WTC11 (cell line): ENCODE results near the gene A2ML1.

Source experiments
- CTCF ChIP-seq: fragments of 200-600 bp; IDR thresholded peaks from 2 replicates; pipeline ENCODE4 v1.8.0; 2022; ENCODE audit warnings: antibody characterized with exemption
- E2F1 ChIP-seq: sonication (generic); formaldehyde crosslinking; IDR thresholded peaks from 2 replicates; pipeline ENCODE4 v1.8.0; 2022; ENCODE audit warnings: mild to moderate bottlenecking, missing genetic modification reagents
- E2F5 ChIP-seq: sonication (generic); formaldehyde crosslinking; IDR thresholded peaks from 2 replicates; pipeline ENCODE4 v1.8.1; 2022; ENCODE audit warnings: mild to moderate bottlenecking, moderate library complexity, missing genetic modification reagents
- JUN ChIP-seq: sonication (generic); formaldehyde crosslinking; IDR thresholded peaks from 2 replicates; pipeline ENCODE4 v1.8.0; 2023; ENCODE audit warnings: mild to moderate bottlenecking, missing genetic modification reagents
- MAX ChIP-seq: sonication (generic); formaldehyde crosslinking; IDR thresholded peaks from 2 replicates; pipeline ENCODE4 v1.8.0; 2022; ENCODE audit warnings: mild to moderate bottlenecking, missing genetic modification reagents
- PRDM15 ChIP-seq: sonication (generic); formaldehyde crosslinking; IDR thresholded peaks from 2 replicates; pipeline ENCODE4 v1.8.0; 2022; ENCODE audit warnings: missing genetic modification reagents
- STAT6 ChIP-seq: sonication (generic); formaldehyde crosslinking; conservative IDR thresholded peaks from 2 replicates; pipeline ENCODE4 v1.8.1; 2023; ENCODE audit warnings: mild to moderate bottlenecking, low read depth, missing genetic modification reagents, moderate library complexity
- USF2 ChIP-seq: sonication (generic); formaldehyde crosslinking; IDR thresholded peaks from 2 replicates; pipeline ENCODE4 v1.8.1; 2023; ENCODE audit warnings: mild to moderate bottlenecking, missing genetic modification reagents, moderate library complexity
- ZNF263 ChIP-seq: sonication (generic); formaldehyde crosslinking; IDR thresholded peaks from 2 replicates; pipeline ENCODE4 v1.8.1; 2022; ENCODE audit warnings: low read depth, mild to moderate bottlenecking, moderate library complexity, missing genetic modification reagents
- ZNF416 ChIP-seq: fragments of 250-450 bp; sonication (Bioruptor Pico); IDR thresholded peaks from 2 replicates; pipeline ENCODE4 v1.9.0; 2021; ENCODE audit warnings: mild to moderate bottlenecking, inconsistent platforms

GRCh38 chr12:8785499-8785898, 36.9 kb upstream of the A2ML1 start:
- TF ChIP-seq ZNF416 (no peak), E2F1 (CRISPR knock-in tag) (no peak), CTCF (no peak), MAX (CRISPR knock-in tag) (no peak), STAT6 (CRISPR knock-in tag) (no peak), ZNF263 (no peak), USF2 (CRISPR knock-in tag) (no peak), JUN (CRISPR knock-in tag) (no peak), PRDM15 (CRISPR knock-in tag) (no peak), E2F5 (no peak)
